ENCODE data around the gene WASL. TPM values are rescaled to one million over a fixed set of nuclear protein-coding genes. Genes with fewer than 3 reads are reported as not detected.
"Not testable (repeated sequence)": the region's sequence is repeated elsewhere in the genome, so short reads cannot be mapped to it uniquely, and the experiment has no call there.

Gene WASL
- total RNA-seq, 4 donors from 2014 or later: 42.5 to 55.9 (median 47.9) TPM

DNA sequence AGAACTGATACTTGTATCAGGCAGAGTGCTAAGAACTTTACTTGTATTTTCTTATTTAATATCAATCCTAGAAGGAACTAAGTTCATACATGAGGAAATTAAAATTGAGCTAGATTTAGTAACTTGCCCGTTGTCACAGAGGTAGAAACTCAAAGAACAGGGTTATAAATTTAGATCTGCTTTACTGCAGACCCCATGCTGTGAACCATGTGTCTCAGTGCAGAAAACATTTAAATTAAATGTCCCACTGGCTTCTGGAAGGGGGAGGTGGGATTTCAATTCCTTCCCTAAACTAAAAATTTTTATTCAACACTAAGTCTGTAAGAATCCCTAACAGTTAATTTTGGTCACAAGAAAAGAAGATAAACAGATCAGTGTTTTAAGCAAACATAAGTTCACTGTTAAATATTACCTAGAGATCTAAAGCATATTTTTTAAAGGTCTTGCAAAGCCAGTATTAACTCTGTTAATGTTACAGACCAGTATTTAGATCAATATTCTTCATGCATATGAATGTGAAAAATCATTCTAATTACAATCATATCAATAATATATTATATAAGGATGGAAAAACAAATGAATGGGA lies 23.1 kb downstream of the WASL start:
- TF ChIP-seq POLR2A (IDR thresholded peaks at IDR 0.05) (no peak), EP300 (IDR thresholded peaks at IDR 0.05) (no peak), POLR2AphosphoS5 (IDR thresholded peaks at IDR 0.05) (no peak)
- TF ChIP-seq, protein P1, sequence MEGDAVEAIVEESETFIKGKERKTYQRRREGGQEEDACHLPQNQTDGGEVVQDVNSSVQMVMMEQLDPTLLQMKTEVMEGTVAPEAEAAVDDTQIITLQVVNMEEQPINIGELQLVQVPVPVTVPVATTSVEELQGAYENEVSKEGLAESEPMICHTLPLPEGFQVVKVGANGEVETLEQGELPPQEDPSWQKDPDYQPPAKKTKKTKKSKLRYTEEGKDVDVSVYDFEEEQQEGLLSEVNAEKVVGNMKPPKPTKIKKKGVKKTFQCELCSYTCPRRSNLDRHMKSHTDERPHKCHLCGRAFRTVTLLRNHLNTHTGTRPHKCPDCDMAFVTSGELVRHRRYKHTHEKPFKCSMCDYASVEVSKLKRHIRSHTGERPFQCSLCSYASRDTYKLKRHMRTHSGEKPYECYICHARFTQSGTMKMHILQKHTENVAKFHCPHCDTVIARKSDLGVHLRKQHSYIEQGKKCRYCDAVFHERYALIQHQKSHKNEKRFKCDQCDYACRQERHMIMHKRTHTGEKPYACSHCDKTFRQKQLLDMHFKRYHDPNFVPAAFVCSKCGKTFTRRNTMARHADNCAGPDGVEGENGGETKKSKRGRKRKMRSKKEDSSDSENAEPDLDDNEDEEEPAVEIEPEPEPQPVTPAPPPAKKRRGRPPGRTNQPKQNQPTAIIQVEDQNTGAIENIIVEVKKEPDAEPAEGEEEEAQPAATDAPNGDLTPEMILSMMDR (IDR thresholded peaks at IDR 0.05): no peak
- Histone ChIP-seq H3K27ac (no peak overlapping the region), H3K4me3 (no peak overlapping the region), H3K36me3 (no peaks in the 10 kb centered on the region), H3K4me1 (peaks cover 15 to 87% (median 23%) of the 10 kb centered on the region in 3 donors), H3K9me3 (no peaks in the 10 kb centered on the region), H3K27me3 (no peaks in the 10 kb centered on the region)
- no peak for ATAC-seq
- 44 to 68% methylated on average over 1 of the region's 1 CpG for WGBS, 2 donors (ENCODE audit: low coverage in 1 of 2)

DNA sequence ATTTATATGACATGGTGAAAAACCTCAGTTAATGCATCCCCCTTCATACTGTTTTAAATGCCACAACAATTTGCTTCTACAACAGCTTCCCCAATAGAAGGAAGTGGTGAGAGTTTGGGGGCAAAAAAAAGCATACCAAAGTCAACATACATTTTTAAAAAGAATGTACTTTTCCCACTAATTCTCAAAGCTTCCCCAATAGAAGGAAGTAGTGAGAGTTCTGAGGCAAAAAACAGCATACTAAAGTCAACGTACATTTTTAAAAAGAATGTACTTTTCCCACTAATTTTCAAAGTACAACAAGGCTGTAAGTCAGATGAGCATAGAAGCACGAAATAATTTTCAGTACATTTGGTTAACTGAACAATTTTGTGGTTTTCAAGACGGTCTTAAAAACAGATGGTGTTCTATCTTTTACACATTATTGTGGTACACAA lies 24.0 kb downstream of the WASL start:
- Histone ChIP-seq H3K4me3 (no peak overlapping the region), H3K27ac (no peak overlapping the region), H3K36me3 (no peaks in the 10 kb centered on the region), H3K9me3 (no peaks in the 10 kb centered on the region), H3K4me1 (peaks cover 20 to 95% (median 23%) of the 10 kb centered on the region in 3 donors), H3K27me3 (no peaks in the 10 kb centered on the region)
- ATAC-seq: no peak
- WGBS, 2 donors (ENCODE audit: low coverage in 1 of 2): 52 to 56% methylated on average over 3 of the region's 3 CpGs
- no peak for TF ChIP-seq POLR2AphosphoS5 (IDR thresholded peaks at IDR 0.05)
- TF ChIP-seq, protein P1 (IDR thresholded peaks at IDR 0.05): no peak
- TF ChIP-seq POLR2A (IDR thresholded peaks at IDR 0.05): no peak

DNA sequence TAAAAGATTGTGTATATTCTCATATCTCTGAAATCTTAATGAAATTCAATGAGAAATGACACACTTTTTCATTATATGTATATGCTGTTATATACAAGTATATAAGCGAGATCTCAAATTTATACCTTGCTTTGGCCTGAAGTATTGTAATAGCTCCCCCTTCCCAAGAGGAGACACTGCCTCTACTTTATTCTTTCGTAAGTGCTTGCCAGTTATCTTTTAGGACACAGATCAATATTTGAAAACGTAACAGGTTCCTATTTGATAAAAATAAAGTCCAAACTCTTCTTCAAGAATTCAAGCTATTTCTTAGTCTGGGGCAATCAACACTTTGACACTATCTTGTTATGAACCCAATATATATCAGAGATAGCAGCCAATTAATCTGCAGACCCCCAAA lies 24.9 kb downstream of the WASL start:
- Histone ChIP-seq H3K9me3 (no peaks in the 10 kb centered on the region), H3K27ac (no peak overlapping the region), H3K27me3 (no peaks in the 10 kb centered on the region), H3K36me3 (no peaks in the 10 kb centered on the region), H3K4me3 (no peak overlapping the region), H3K4me1 (peaks cover 23 to 98% (median 28%) of the 10 kb centered on the region in 3 donors)
- TF ChIP-seq POLR2AphosphoS5 (IDR thresholded peaks at IDR 0.05) (no peak), POLR2A (IDR thresholded peaks at IDR 0.05) (no peak), EP300 (IDR thresholded peaks at IDR 0.05) (no peak)
- TF ChIP-seq, protein P1 (IDR thresholded peaks at IDR 0.05): no peak
- no peak for ATAC-seq
- 81 to 94% methylated on average over 3 of the region's 3 CpGs for WGBS, 2 donors (ENCODE audit: low coverage in 1 of 2)

DNA sequence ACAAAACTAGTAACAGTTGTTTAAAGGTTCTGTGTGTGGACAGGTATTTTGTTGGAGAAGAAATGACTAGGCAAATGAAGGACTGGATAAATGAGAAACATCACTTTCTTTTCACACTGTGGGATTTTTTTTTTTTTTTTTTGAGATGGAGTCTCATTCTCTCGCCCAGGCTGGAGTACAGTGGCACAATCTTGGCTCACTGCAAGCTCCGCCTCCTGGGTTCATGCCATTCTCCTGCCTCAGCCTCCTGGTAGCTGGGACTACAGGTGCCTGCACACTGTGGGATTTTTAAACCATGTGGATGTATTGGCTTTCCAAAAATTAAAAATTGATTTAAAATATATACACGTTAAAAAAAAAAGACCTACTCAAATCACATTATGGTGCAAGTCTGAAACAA lies 28.3 kb downstream of the WASL start:
- not testable (repeated sequence) for H3K36me3 ChIP-seq, H3K9me3 ChIP-seq, H3K27me3 ChIP-seq, H3K27ac ChIP-seq, ATAC-seq, H3K4me3 ChIP-seq
- H3K4me1 ChIP-seq: peaks cover 15 to 68% (median 16%) of the 10 kb centered on the region in 3 donors
- 50 to 63% methylated on average over 2 to 3 of the region's 3 CpGs for WGBS, 2 donors (ENCODE audit: low coverage in 1 of 2)

DNA sequence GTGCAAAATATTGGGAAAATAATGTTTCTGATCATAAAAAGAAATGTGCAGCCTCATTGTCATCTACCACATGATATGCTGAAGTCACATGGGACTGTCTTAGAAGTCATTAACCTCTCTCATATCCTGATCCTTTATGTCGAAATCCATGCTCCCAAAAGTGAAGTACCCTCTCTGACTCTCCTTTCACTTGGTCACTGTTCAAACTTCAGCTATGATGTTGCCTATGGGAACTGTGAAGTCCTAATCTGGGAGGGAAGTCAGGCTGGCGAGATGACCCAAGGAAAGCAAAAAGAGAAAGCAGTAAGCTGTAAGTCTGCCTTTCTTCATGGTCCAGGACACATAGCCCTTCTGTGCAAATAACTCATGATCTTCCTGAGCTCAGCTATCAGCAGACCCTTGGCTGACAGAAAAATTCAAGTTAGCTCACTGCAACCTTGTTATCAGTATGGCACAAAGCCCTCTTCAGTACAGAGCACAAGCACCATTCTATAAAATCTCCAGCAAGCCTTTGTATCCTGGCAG lies 29.5 kb downstream of the WASL start:
- WGBS, 2 donors (ENCODE audit: low coverage in 1 of 2): 73 to 89% methylated on average over 2 of the region's 2 CpGs
- Histone ChIP-seq H3K27ac (no peak overlapping the region), H3K27me3 (no peaks in the 10 kb centered on the region), H3K4me3 (no peak overlapping the region), H3K4me1 (peaks cover 10 to 67% (median 16%) of the 10 kb centered on the region in 3 donors), H3K9me3 (no peaks in the 10 kb centered on the region), H3K36me3 (no peaks in the 10 kb centered on the region)
- TF ChIP-seq POLR2AphosphoS5 (IDR thresholded peaks at IDR 0.05): no peak
- TF ChIP-seq POLR2A (IDR thresholded peaks at IDR 0.05): no peak
- no peak for TF ChIP-seq EP300 (IDR thresholded peaks at IDR 0.05)
- TF ChIP-seq, protein P1 (IDR thresholded peaks at IDR 0.05): no peak
- ATAC-seq: no peak
